Vagina (tissue), 2 donors: ENCODE data around the gene LZTR1. TPM values are rescaled to one million over a fixed set of nuclear protein-coding genes. Genes with fewer than 3 reads are reported as not detected.

Experiments
- DNase-seq, 2 donors: peaks; one replicate each; pipeline ENCODE4 v3.0.0-alpha.2; 2017; ENCODE audit errors: extremely low spot score in 2 of 2
- H3K27ac ChIP-seq: fragments of 200-600 bp; sonication (generic); one replicate; pipeline ENCODE4 v1.5.1; 2019
- H3K27me3 ChIP-seq: fragments of 200-600 bp; sonication (generic); one replicate; pipeline ENCODE4 v1.5.1; 2019
- H3K36me3 ChIP-seq, 2 donors: fragments of 200-600 bp; sonication (generic); one replicate each; pipeline ENCODE4 v1.5.1; 2017 to 2019
- H3K4me1 ChIP-seq: fragments of 200-600 bp; sonication (generic); one replicate; pipeline ENCODE4 v1.5.1; 2019
- H3K4me3 ChIP-seq, 2 donors: fragments of 200-600 bp; sonication (generic); 1 replicate in 1 of 2; 2 replicates in 1 of 2; pipeline ENCODE4 v1.5.1; 2016 to 2019
- H3K9me3 ChIP-seq: fragments of 200-600 bp; sonication (generic); one replicate; pipeline ENCODE4 v1.5.1; 2019
- CTCF ChIP-seq, 3 experiments: fragments of 450-650 bp in 2 of 3; fragments of 200-600 bp in 1 of 3; sonication (generic) in 1 of 3; IDR thresholded peaks; one replicate each; pipeline ENCODE4 v1.5.1; 2017 to 2019; ENCODE audit warnings: antibody characterized with exemption in 3 of 3, mild to moderate bottlenecking in 2 of 3, moderate library complexity in 2 of 3
- POLR2A ChIP-seq, 2 donors: fragments of 450-650 bp; IDR thresholded peaks; one replicate each; pipeline ENCODE4 v1.6.1; 2017; ENCODE audit warnings: antibody characterized with exemption in 2 of 2, mild to moderate bottlenecking in 2 of 2, moderate library complexity in 2 of 2
- POLR2AphosphoS5 ChIP-seq, 2 donors: sonication (generic); formaldehyde crosslinking; IDR thresholded peaks; one replicate each; pipeline ENCODE4 v1.9.0; 2017; ENCODE audit warnings: antibody characterized with exemption in 2 of 2, mild to moderate bottlenecking in 2 of 2, low read depth in 1 of 2; ENCODE audit not compliant: insufficient read depth in 1 of 2
- intact Hi-C: fragments of 100-400 bp; cut with DNase I; formaldehyde crosslinking; loops from one replicate; pipeline ENCODE4 v1.15.1; 2023
- total RNA-seq: library from RNA; depleted of rRNA; stranded (reverse); fragments of >200 nt; gene quantifications from one replicate; pipeline ENCODE4 v1.2.3, GENCODE V29; 2016

The LZTR1 gene
- total RNA-seq, 1 donor from 2014 or later = 61.9 TPM

GRCh38 chr22:20943104-20943933 lies 38.8 kb upstream of the LZTR1 start:
- no peaks in the 10 kb centered on the region for H3K36me3 ChIP-seq
- H3K27ac ChIP-seq = no peak overlapping the region
- H3K9me3 ChIP-seq = no peaks in the 10 kb centered on the region
- DNase-seq = no peak
- no peaks in the 10 kb centered on the region for H3K27me3 ChIP-seq
- H3K4me3 ChIP-seq = no peak overlapping the region
- TF ChIP-seq CTCF (IDR thresholded peaks at IDR 0.05) (no peak), POLR2AphosphoS5 (IDR thresholded peaks at IDR 0.05; ENCODE audit: insufficient read depth in 1 of 2, low read depth in 1 of 2) (no peak), POLR2A (IDR thresholded peaks at IDR 0.05) (no peak)
- intact Hi-C loops = no loop called here
- peaks cover 55% of the 10 kb centered on the region for H3K4me1 ChIP-seq

- Histone ChIP-seq H3K4me1 (peaks cover 50% of the 10 kb centered on the region), H3K27ac (no peak overlapping the region)
- DNase-seq = no peak
Observed at GRCh38 chr22:20944042-20944441, 38.1 kb upstream of the LZTR1 start.

GRCh38 chr22:20945578-20945934 lies 36.5 kb upstream of the LZTR1 start:
- peaks cover 0 to 10% of the 10 kb centered on the region in 2 donors for H3K36me3 ChIP-seq
- no peak for TF ChIP-seq POLR2A (IDR thresholded peaks at IDR 0.05)
- TF ChIP-seq CTCF (IDR thresholded peaks at IDR 0.05) = no peak
- no peak for TF ChIP-seq POLR2AphosphoS5 (IDR thresholded peaks at IDR 0.05; ENCODE audit: insufficient read depth in 1 of 2, low read depth in 1 of 2)
- H3K4me3 ChIP-seq = no peak overlapping the region
- intact Hi-C loops = no loop called here
- no peaks in the 10 kb centered on the region for H3K27me3 ChIP-seq
- H3K27ac ChIP-seq = no peak overlapping the region
- no peaks in the 10 kb centered on the region for H3K9me3 ChIP-seq
- peaks cover 41% of the 10 kb centered on the region for H3K4me1 ChIP-seq
- no peak for DNase-seq

More at GRCh38 chr22:20944042-20944441, 38.1 kb upstream of the LZTR1 start:
- no peaks in the 10 kb centered on the region for H3K27me3 ChIP-seq
- H3K4me3 ChIP-seq = no peak overlapping the region
- no peaks in the 10 kb centered on the region for H3K9me3 ChIP-seq
- no peaks in the 10 kb centered on the region for H3K36me3 ChIP-seq
- intact Hi-C loops = no loop called here
- TF ChIP-seq CTCF (IDR thresholded peaks at IDR 0.05) (no peak), POLR2A (IDR thresholded peaks at IDR 0.05) (no peak), POLR2AphosphoS5 (IDR thresholded peaks at IDR 0.05; ENCODE audit: insufficient read depth in 1 of 2, low read depth in 1 of 2) (no peak)

GRCh38 chr22:20946080-20946986 lies 35.8 kb upstream of the LZTR1 start:
- no peaks in the 10 kb centered on the region for H3K27me3 ChIP-seq
- intact Hi-C loops = no loop called here
- DNase-seq = no peak
- peaks cover 35% of the 10 kb centered on the region for H3K4me1 ChIP-seq
- H3K9me3 ChIP-seq = no peaks in the 10 kb centered on the region
- peaks cover 0 to 18% of the 10 kb centered on the region in 2 donors for H3K36me3 ChIP-seq
- no peak for TF ChIP-seq CTCF (IDR thresholded peaks at IDR 0.05)
- TF ChIP-seq POLR2AphosphoS5 (IDR thresholded peaks at IDR 0.05; ENCODE audit: insufficient read depth in 1 of 2, low read depth in 1 of 2) = no peak
- TF ChIP-seq POLR2A (IDR thresholded peaks at IDR 0.05) = no peak
- no peak overlapping the region for H3K27ac ChIP-seq
- no peak overlapping the region for H3K4me3 ChIP-seq
